Psoas muscle (tissue), 8 donors: ENCODE data around the gene CFDP1. TPM values are rescaled to one million over a fixed set of nuclear protein-coding genes. Genes with fewer than 3 reads are reported as not detected.

Experiments
- ATAC-seq, 4 donors: fragments of 200-7000 bp; cut with Tn5 transposase; one replicate each; pipeline ENCODE4 v1.9.1; 2020; ENCODE audit warnings: moderate library complexity in 3 of 4, mild to moderate bottlenecking in 2 of 4
- DNase-seq, 2 donors: peaks; one replicate each; pipeline ENCODE4 v3.0.0-alpha.2; 2020
- H3K27ac ChIP-seq: fragments of 200-600 bp; one replicate; pipeline ENCODE4 v1.8.0; 2022
- H3K27me3 ChIP-seq, 3 donors: fragments of 200-600 bp in 1 of 3; one replicate each; pipeline versions ENCODE4 v1.6.1 to v1.8.0; 2013 to 2022; ENCODE audit warnings: low read length in 2 of 3, mild to moderate bottlenecking in 2 of 3, moderate library complexity in 1 of 3; ENCODE audit not compliant: insufficient read depth in 3 of 3
- H3K36me3 ChIP-seq, 2 donors: fragments of 200-600 bp in 1 of 2; one replicate each; pipeline versions ENCODE4 v1.6.1 to v1.8.0; 2013 to 2022; ENCODE audit warnings: low read depth in 1 of 2, mild to moderate bottlenecking in 1 of 2, moderate library complexity in 1 of 2; ENCODE audit not compliant: insufficient read depth in 1 of 2
- H3K4me1 ChIP-seq: fragments of 200-600 bp; one replicate; pipeline ENCODE4 v1.8.0; 2022
- H3K4me3 ChIP-seq: fragments of 200-600 bp; one replicate; pipeline ENCODE4 v1.8.0; 2022; ENCODE audit warnings: mild to moderate bottlenecking
- H3K9me3 ChIP-seq: fragments of 200-600 bp; one replicate; pipeline ENCODE4 v1.8.0; 2022
- WGBS, 3 donors: extraction: QIAGEN DNeasy Blood & Tissue Kit; methylation state at CpG; one replicate each; pipeline versions ENCODE4 v1.1.6 to v1.1.7; 2013; 5-methylcytosine and 5-hydroxymethylcytosine counted together
- intact Hi-C, 2 donors: fragments of 100-400 bp; cut with DNase I; formaldehyde crosslinking; loops; one replicate each; pipeline versions ENCODE4 v1.11.0 to v1.14.2; 2022
- polyA plus RNA-seq, 3 donors: library from polyadenylated mRNA; stranded (reverse); fragments of 200-250 nt; gene quantifications; one replicate each; pipeline ENCODE4 v1.2.3, GENCODE V29; 2013
- total RNA-seq, 4 donors: library from RNA; stranded (reverse); fragmentation: NEBNext Ultra II Directional in 2 of 4; extraction: Animal tissue kit (Norgen Biotek cat#: 25700) in 2 of 4; gene quantifications; one replicate each; pipeline versions ENCODE4 v1.2.1 to v1.2.4, GENCODE V29; 2021 to 2023
- TF ChIP-seq, protein P1 (sequence below): fragments of 200-600 bp; IDR thresholded peaks from one replicate; pipeline ENCODE4 v1.8.0; 2022; ENCODE audit warnings: antibody characterized with exemption
- donor health status: healthy with polysubstance abuse.
- donor health status: DM: no; HTN: no; CAD: no; lungs with moderate emphysema.
- donor health status: Bipolar disorder and iron deficiency.
- donor health status: healthy.
- donor health status: DM: yes; HTN: yes; CAD: no.
- donor health status: DM: no; HTN: no; CAD: no.
- donor health status: DM: no; HTN: no; CAD: no.
- donor health status: DM: yes; HTN: yes; CAD: no.

The CFDP1 gene
- total and polyA plus RNA-seq, 7 donors: 16.6 to 78.2 (median 21.9) TPM

- ATAC-seq (no peak), DNase-seq (no peak)
- no peaks in the 10 kb centered on the region for H3K27me3 ChIP-seq
- H3K4me3 ChIP-seq: no peak overlapping the region
- H3K4me1 ChIP-seq: peaks cover 15% of the 10 kb centered on the region
- TF ChIP-seq, protein P1, sequence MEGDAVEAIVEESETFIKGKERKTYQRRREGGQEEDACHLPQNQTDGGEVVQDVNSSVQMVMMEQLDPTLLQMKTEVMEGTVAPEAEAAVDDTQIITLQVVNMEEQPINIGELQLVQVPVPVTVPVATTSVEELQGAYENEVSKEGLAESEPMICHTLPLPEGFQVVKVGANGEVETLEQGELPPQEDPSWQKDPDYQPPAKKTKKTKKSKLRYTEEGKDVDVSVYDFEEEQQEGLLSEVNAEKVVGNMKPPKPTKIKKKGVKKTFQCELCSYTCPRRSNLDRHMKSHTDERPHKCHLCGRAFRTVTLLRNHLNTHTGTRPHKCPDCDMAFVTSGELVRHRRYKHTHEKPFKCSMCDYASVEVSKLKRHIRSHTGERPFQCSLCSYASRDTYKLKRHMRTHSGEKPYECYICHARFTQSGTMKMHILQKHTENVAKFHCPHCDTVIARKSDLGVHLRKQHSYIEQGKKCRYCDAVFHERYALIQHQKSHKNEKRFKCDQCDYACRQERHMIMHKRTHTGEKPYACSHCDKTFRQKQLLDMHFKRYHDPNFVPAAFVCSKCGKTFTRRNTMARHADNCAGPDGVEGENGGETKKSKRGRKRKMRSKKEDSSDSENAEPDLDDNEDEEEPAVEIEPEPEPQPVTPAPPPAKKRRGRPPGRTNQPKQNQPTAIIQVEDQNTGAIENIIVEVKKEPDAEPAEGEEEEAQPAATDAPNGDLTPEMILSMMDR: no peak
- no peaks in the 10 kb centered on the region for H3K9me3 ChIP-seq
- H3K27ac ChIP-seq: no peak overlapping the region
- 86 to 97% (median 93%) methylated on average over 1 of the region's 1 CpG for WGBS, 3 donors
- H3K36me3 ChIP-seq: no peaks in the 10 kb centered on the region
- intact Hi-C loops: loop anchor here (5.0 to 10.0 kb wide), 3 partner anchors 32 to 73 kb away; no protein-coding TSS in a partner anchor
These were observed 123.3 kb downstream of the CFDP1 start for GRCh38 chr16:75309899-75310430.

DNA sequence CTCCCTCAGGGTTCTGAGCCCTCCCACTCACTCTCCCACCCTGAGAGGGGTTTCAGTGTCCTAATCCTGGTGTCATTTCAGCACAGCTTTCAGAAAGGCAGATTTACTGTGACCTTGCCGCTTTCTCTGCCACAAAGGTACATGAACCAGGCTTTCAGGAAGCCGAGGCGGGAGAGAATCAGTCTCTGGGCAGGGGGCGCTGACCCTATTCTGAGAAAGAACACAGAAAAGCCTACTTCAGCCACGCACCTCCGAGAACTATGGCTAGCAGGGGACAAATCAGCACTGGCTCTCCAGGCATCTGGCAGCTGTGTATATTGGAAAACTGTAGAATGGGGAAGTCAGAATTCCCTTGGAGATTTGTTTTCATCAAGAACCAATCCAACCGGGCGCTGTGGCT is 124.1 kb downstream of the CFDP1 start:
- ATAC-seq (no peak), DNase-seq (no peak)
- H3K4me1 ChIP-seq: peaks cover 23% of the 10 kb centered on the region
- TF ChIP-seq, protein P1: no peak
- H3K9me3 ChIP-seq: no peaks in the 10 kb centered on the region
- no peaks in the 10 kb centered on the region for H3K36me3 ChIP-seq
- H3K27ac ChIP-seq: no peak overlapping the region
- intact Hi-C loops: loop anchor here (5.0 kb wide), 2 partner anchors 33 to 72 kb away; no protein-coding TSS in a partner anchor
- no peaks in the 10 kb centered on the region for H3K27me3 ChIP-seq
- WGBS, 3 donors: 90 to 93% (median 91%) methylated on average over 8 of the region's 8 CpGs
- no peak overlapping the region for H3K4me3 ChIP-seq

GRCh38 chr16:75308011-75308410 is 125.3 kb downstream of the CFDP1 start:
- Histone ChIP-seq H3K36me3 (peaks cover 0 to 6% of the 10 kb centered on the region in 2 donors), H3K4me3 (no peak overlapping the region), H3K27ac (no peak overlapping the region), H3K9me3 (no peaks in the 10 kb centered on the region), H3K4me1 (peaks cover 25% of the 10 kb centered on the region), H3K27me3 (no peaks in the 10 kb centered on the region)
- TF ChIP-seq, protein P1: no peak
- intact Hi-C loops: loop anchor here (5.0 kb wide), 2 partner anchors 34 to 71 kb away; no protein-coding TSS in a partner anchor
- WGBS, 3 donors: 70 to 78% (median 71%) methylated on average over 3 of the region's 3 CpGs
- DNase-seq: no peak
- ATAC-seq: no peak

GRCh38 chr16:75307506-75307905 is 125.8 kb downstream of the CFDP1 start:
- 93 to 97% (median 96%) methylated on average over 3 of the region's 3 CpGs for WGBS, 3 donors
- TF ChIP-seq, protein P1: no peak

More at GRCh38 chr16:75307506-75307905, 125.8 kb downstream of the CFDP1 start:
- ATAC-seq: no peak
- H3K36me3 ChIP-seq: peaks cover 0 to 6% of the 10 kb centered on the region in 2 donors
- H3K4me3 ChIP-seq: no peak overlapping the region
- no peaks in the 10 kb centered on the region for H3K9me3 ChIP-seq
- no peak for DNase-seq
- intact Hi-C loops: loop anchor here (5.0 kb wide), 2 partner anchors 35 to 70 kb away; no protein-coding TSS in a partner anchor
- no peaks in the 10 kb centered on the region for H3K27me3 ChIP-seq
- peaks cover 25% of the 10 kb centered on the region for H3K4me1 ChIP-seq
- H3K27ac ChIP-seq: peak overlapping the region; percentile 93
